GM12873 (cell line): Measurements from ENCODE around the gene FAM20A.

Source experiments
- CTCF ChIP-seq: IDR thresholded peaks from 2 replicates; pipeline ENCODE4 v1.5.1; 2012; ENCODE audit warnings: low read depth, mild to moderate bottlenecking, moderate library complexity, low read length, control low read depth; ENCODE audit not compliant: insufficient read depth; ENCODE audit errors: missing control alignments

FAM20A gene

GRCh38 chr17:68595496-68595895 lies 5.7 kb downstream of the FAM20A start:
- no peak for TF ChIP-seq CTCF

GRCh38 chr17:68594552-68594951 lies 6.6 kb downstream of the FAM20A start:
- TF ChIP-seq CTCF = no peak

GRCh38 chr17:68592682-68593641 lies 8.2 kb downstream of the FAM20A start:
- no peak for TF ChIP-seq CTCF

GRCh38 chr17:68592009-68592408 lies 9.2 kb downstream of the FAM20A start:
- no peak for TF ChIP-seq CTCF

- TF ChIP-seq CTCF = no peak
These were observed 9.6 kb downstream of the FAM20A start for GRCh38 chr17:68591583-68591982.

- no peak for TF ChIP-seq CTCF
These were observed 12.1 kb downstream of the FAM20A start for GRCh38 chr17:68589086-68589485.

- TF ChIP-seq CTCF = no peak
These were observed 12.8 kb downstream of the FAM20A start for GRCh38 chr17:68588362-68588761.
